HEK293T (cell line): Measurements from ENCODE around the gene PDPR.
"Not testable (repeated sequence)": the region's sequence is repeated elsewhere in the genome, so short reads cannot be mapped to it uniquely, and the experiment has no call there.

Experiments used
- BHLHE40 ChIP-seq: fragments of 450-650 bp; IDR thresholded peaks from 2 replicates; pipeline ENCODE4 v1.6.1; 2016; ENCODE audit warnings: mild to moderate bottlenecking, moderate library complexity, borderline replicate concordance
- FOXA1 ChIP-seq: fragments of 450-650 bp; IDR thresholded peaks from 2 replicates; pipeline ENCODE4 v1.6.1; 2016; ENCODE audit warnings: mild to moderate bottlenecking
- NFRKB ChIP-seq: fragments of 450-650 bp; IDR thresholded peaks from 2 replicates; pipeline ENCODE4 v1.6.1; 2016; ENCODE audit warnings: mild to moderate bottlenecking, moderate library complexity
- SP1 ChIP-seq: fragments of 450-650 bp; IDR thresholded peaks from 2 replicates; pipeline ENCODE4 v1.6.1; 2017
- TARDBP ChIP-seq: fragments of 450-650 bp; IDR thresholded peaks from 2 replicates; pipeline ENCODE4 v1.6.1; 2016

- TF ChIP-seq TARDBP, SP1, NFRKB, FOXA1, BHLHE40: not testable (repeated sequence)
These were observed 25.3 kb upstream of the PDPR start for GRCh38 chr16:70088877-70089276.
